K562 (cell line): ENCODE data around the gene TMEM167B. TPM values are rescaled to one million over a fixed set of nuclear protein-coding genes. Genes with fewer than 3 reads are reported as not detected.
A peak's percentile ranks its signal among the peaks of the same experiment; 100 is the strongest.

Source experiments
- ARHGAP35 ChIP-seq: fragments of 450-650 bp; IDR thresholded peaks from 2 replicates; pipeline ENCODE4 v1.6.1; 2018; ENCODE audit not compliant: partially characterized antibody
- CREM ChIP-seq: IDR thresholded peaks from 2 replicates; pipeline ENCODE4 v1.6.1; 2014; ENCODE audit warnings: antibody characterized with exemption, low read depth
- ESRRB ChIP-seq: fragments of 250-450 bp; sonication (Bioruptor Pico); IDR thresholded peaks from 2 replicates; pipeline ENCODE4 v1.5.0; 2020; ENCODE audit warnings: mild to moderate bottlenecking, moderate library complexity, borderline replicate concordance
- ETV1 ChIP-seq: fragments of 450-650 bp; conservative IDR thresholded peaks from 2 replicates; pipeline ENCODE4 v1.6.1; 2016; ENCODE audit warnings: missing genetic modification characterization, control low read depth, low read depth, missing compliant biosample characterization
- HDAC3 ChIP-seq: fragments of 450-650 bp; IDR thresholded peaks from 2 replicates; pipeline ENCODE4 v1.6.1; 2018; ENCODE audit warnings: borderline replicate concordance, mild to moderate bottlenecking, moderate library complexity; ENCODE audit not compliant: partially characterized antibody
- HLTF ChIP-seq: fragments of 450-650 bp; IDR thresholded peaks from 2 replicates; pipeline ENCODE4 v1.6.1; 2016
- JUND ChIP-seq, 2 experiments: IDR thresholded peaks; 2 replicates in 1 of 2; 3 replicates in 1 of 2; pipeline ENCODE4 v1.6.1; 2011; ENCODE audit warnings: borderline replicate concordance in 2 of 2, low read depth in 2 of 2, low read length in 2 of 2, improper control_type of control experiment in 1 of 2, missing biosample characterization in 1 of 2, missing genetic modification characterization in 1 of 2, missing genetic modification reagents in 1 of 2
- KDM1A ChIP-seq, 2 experiments: fragments of 450-650 bp; IDR thresholded peaks; 2 replicates each; pipeline ENCODE4 v1.6.1; 2016; ENCODE audit warnings: mild to moderate bottlenecking in 2 of 2
- KLF6 ChIP-seq: fragments of 250-450 bp; sonication (Bioruptor Pico); IDR thresholded peaks from 2 replicates; pipeline ENCODE4 v1.4.0; 2020; ENCODE audit warnings: mild to moderate bottlenecking, moderate library complexity, borderline replicate concordance
- MCM3 ChIP-seq: fragments of 450-650 bp; IDR thresholded peaks from 2 replicates; pipeline ENCODE4 v1.6.1; 2016
- MEIS2 ChIP-seq: fragments of 450-650 bp; IDR thresholded peaks from 2 replicates; pipeline ENCODE4 v1.6.1; 2014; ENCODE audit warnings: mild to moderate bottlenecking; ENCODE audit not compliant: partially characterized antibody
- MNT ChIP-seq, 2 experiments: fragments of 450-650 bp; conservative IDR thresholded peaks; 2 replicates each; pipeline ENCODE4 v1.6.1; 2017; ENCODE audit warnings: mild to moderate bottlenecking in 2 of 2, moderate library complexity in 2 of 2
- MTA3 ChIP-seq: fragments of 450-650 bp; formaldehyde crosslinking; IDR thresholded peaks from 2 replicates; pipeline ENCODE4 v1.6.1; 2017; ENCODE audit warnings: mild to moderate bottlenecking, borderline replicate concordance
- NFYB ChIP-seq: IDR thresholded peaks from 2 replicates; pipeline ENCODE4 v1.6.1; 2011; ENCODE audit warnings: mild to moderate bottlenecking, moderate library complexity; ENCODE audit not compliant: insufficient read length; ENCODE audit errors: extremely low read depth
- PHF8 ChIP-seq: fragments of 200-600 bp; sonication (generic); IDR thresholded peaks from 2 replicates; pipeline ENCODE4 v1.6.1; 2012; ENCODE audit warnings: mixed run types, mild to moderate bottlenecking, inconsistent platforms, low read length, moderate library complexity, borderline replicate concordance
- POU5F1 ChIP-seq: fragments of 150-350 bp; IDR thresholded peaks from 2 replicates; pipeline ENCODE4 v1.6.1; 2014; ENCODE audit warnings: borderline replicate concordance, low read length, low read depth, mild to moderate bottlenecking; ENCODE audit not compliant: partially characterized antibody
- RAD21 ChIP-seq, 2 experiments: fragments of 250-450 bp in 1 of 2; fragments of 450-650 bp in 1 of 2; sonication (Bioruptor Pico) in 1 of 2; formaldehyde crosslinking in 1 of 2; IDR thresholded peaks in 1 of 2; conservative IDR thresholded peaks in 1 of 2; 2 replicates each; pipeline versions ENCODE4 v1.4.0 to v1.8.0; 2020 to 2022; ENCODE audit warnings: mild to moderate bottlenecking in 2 of 2, moderate library complexity in 1 of 2
- RCOR1 ChIP-seq, 2 experiments: IDR thresholded peaks; 2 replicates each; pipeline ENCODE4 v1.6.1; 2012; ENCODE audit warnings: low read depth in 2 of 2, low read length in 2 of 2, borderline replicate concordance in 1 of 2, improper control_type of control experiment in 1 of 2
- SLC30A9 ChIP-seq: fragments of 250-450 bp; sonication (Bioruptor Pico); IDR thresholded peaks from 2 replicates; pipeline ENCODE4 v1.8.0; 2022; ENCODE audit warnings: mild to moderate bottlenecking, moderate library complexity
- TAL1 ChIP-seq: fragments of 450-650 bp; IDR thresholded peaks from 2 replicates; pipeline ENCODE4 v1.6.1; 2016; ENCODE audit warnings: mild to moderate bottlenecking
- TBP ChIP-seq: optimal IDR thresholded peaks from 2 replicates; pipeline ENCODE3; 2011; ENCODE audit warnings: low read depth, low read length, improper control_type of control experiment
- TRIM24 ChIP-seq, 2 experiments: fragments of 450-650 bp; IDR thresholded peaks; 2 replicates each; pipeline ENCODE4 v1.6.1; 2016
- ZNF77 ChIP-seq: fragments of 250-450 bp; sonication (Bioruptor Pico); IDR thresholded peaks from 2 replicates; pipeline ENCODE4 v1.5.0; 2020
- polyA plus RNA-seq, 8 experiments: library from polyadenylated mRNA; depleted of rRNA in 4 of 8; stranded (reverse) in 5 of 8; unstranded in 3 of 8; fragments of >200 nt; fragmentation: Nextera tagmentation in 2 of 8; fragmentation: Illumina TruSeq in 1 of 8; extraction: Ambion mirVana in 2 of 8; extraction: Trizol in 1 of 8; gene quantifications; 2 replicates each; pipeline versions ENCODE4 v1.2.1 to v1.2.3, GENCODE V29; 2011 to 2014; ENCODE audit warnings: inconsistent platforms in 1 of 8, missing spikeins in 1 of 8
- total RNA-seq, 7 experiments: library from RNA; depleted of rRNA in 6 of 7; stranded (reverse); fragments of >200 nt in 6 of 7; fragmentation: Illumina TruSeq in 2 of 7; extraction: Trizol in 2 of 7; gene quantifications; 2 replicates each; pipeline versions ENCODE4 v1.2.1 to v1.2.3, GENCODE V29; 2011 to 2021; ENCODE audit warnings: low replicate concordance in 1 of 7
- TF ChIP-seq, protein P1 (sequence below): fragments of 450-650 bp; IDR thresholded peaks from one replicate; pipeline ENCODE4 v1.6.1; 2018; ENCODE audit warnings: mild to moderate bottlenecking, moderate library complexity; ENCODE audit not compliant: partially characterized antibody
- TF ChIP-seq, protein P2 (sequence below): fragments of 450-650 bp; formaldehyde crosslinking; IDR thresholded peaks from 2 replicates; pipeline ENCODE4 v1.4.0; 2022; ENCODE audit warnings: missing genetic modification characterization

TMEM167B gene
- total and polyA plus RNA-seq, 9 of the 15 experiments (the other 6 are each of a cell fraction or from before 2014, with no cell fraction given): 17.2 to 36.4 (median 32.2) TPM

DNA sequence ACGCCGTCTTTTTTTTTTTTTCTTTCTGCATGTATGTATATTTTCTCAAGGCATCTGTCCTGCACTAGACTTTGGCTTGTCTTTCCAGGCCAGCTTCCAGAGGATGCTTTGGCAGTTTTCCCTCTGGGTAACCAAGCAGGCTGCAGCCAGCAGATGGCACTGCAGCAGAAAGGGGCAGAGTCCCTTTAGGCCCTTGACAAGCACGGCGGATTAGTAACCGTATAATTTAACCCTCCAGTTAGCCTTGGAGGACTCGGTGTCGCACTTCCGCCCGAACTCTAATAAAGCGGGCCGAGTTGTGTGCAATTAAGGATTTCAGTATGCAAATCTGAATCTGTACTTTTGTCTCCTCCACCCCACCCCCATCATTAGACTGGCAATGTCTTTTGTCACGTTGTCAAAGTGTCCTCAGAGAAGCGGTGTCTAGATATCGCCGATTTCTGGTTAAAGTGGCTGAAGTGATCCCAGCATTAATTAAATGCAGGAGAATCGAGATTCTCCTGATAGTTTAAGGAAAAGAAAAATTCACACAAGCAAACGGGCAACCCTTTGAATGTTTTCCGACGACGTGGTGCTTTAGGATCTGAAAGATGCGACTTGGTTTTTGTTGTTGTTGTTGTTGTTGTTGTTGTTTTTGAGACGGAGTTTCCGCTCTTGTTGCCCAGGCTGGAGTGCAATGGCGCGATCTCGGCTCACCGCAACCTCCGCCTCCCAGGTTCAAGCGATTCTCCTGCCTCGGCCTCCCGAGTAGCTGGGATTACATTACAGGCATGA lies 1.1 kb upstream of the TMEM167B start (continued):
- TF ChIP-seq, protein P1, sequence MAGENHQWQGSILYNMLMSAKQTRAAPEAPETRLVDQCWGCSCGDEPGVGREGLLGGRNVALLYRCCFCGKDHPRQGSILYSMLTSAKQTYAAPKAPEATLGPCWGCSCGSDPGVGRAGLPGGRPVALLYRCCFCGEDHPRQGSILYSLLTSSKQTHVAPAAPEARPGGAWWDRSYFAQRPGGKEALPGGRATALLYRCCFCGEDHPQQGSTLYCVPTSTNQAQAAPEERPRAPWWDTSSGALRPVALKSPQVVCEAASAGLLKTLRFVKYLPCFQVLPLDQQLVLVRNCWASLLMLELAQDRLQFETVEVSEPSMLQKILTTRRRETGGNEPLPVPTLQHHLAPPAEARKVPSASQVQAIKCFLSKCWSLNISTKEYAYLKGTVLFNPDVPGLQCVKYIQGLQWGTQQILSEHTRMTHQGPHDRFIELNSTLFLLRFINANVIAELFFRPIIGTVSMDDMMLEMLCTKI: no peak
- TF ChIP-seq KLF6 (CRISPR knock-in tag) (no peak), RAD21 (CRISPR knock-in tag; conservative IDR thresholded peaks at IDR 0.05 in 1 of 2, IDR thresholded peaks at IDR 0.05 in 1 of 2) (peak; percentile 68 to 77), TAL1 (no peak), CREM (peak; percentile 70), RCOR1 (IDR thresholded peaks at IDR 0.05; ENCODE audit: borderline replicate concordance in 1 of 2, low read depth in 2 of 2, low read length in 2 of 2) (peak; percentile 46 to 91; a peak in 3 of 4 replicates), HLTF (peak; percentile 26; the same call in 1 of the 2 replicates), ETV1 (tag) (peak; percentile 57), ESRRB (CRISPR knock-in tag) (no peak), MCM3 (no peak), SLC30A9 (CRISPR knock-in tag) (no peak), NFYB (no peak), POU5F1 (no peak), PHF8 (no peak), TBP (peak; percentile 60), ZNF77 (CRISPR knock-in tag) (no peak), HDAC3 (peak; percentile 10), MNT (conservative IDR thresholded peaks at IDR 0.05) (peak; percentile 26 to 60; a peak in 2 of 4 replicates), KDM1A (IDR thresholded peaks at IDR 0.05) (peak; percentile 42 to 62; a peak in 2 of 4 replicates), MEIS2 (peak; percentile 52), MTA3 (peak; percentile 91), TRIM24 (IDR thresholded peaks at IDR 0.05) (0 out of 4 replicates have a peak, but pooled peaks of 1 of the 2 experiments have one; percentile 38), JUND (IDR thresholded peaks at IDR 0.05; ENCODE audit: borderline replicate concordance, low read depth, low read length) (peak; percentile 66; the same call in 1 of the 2 replicates), JUND (tag; IDR thresholded peaks at IDR 0.05; ENCODE audit: borderline replicate concordance, low read depth, low read length) (peak; percentile 67; the same call in 2 of the 3 replicates), ARHGAP35 (no peak)
- TF ChIP-seq, protein P2, sequence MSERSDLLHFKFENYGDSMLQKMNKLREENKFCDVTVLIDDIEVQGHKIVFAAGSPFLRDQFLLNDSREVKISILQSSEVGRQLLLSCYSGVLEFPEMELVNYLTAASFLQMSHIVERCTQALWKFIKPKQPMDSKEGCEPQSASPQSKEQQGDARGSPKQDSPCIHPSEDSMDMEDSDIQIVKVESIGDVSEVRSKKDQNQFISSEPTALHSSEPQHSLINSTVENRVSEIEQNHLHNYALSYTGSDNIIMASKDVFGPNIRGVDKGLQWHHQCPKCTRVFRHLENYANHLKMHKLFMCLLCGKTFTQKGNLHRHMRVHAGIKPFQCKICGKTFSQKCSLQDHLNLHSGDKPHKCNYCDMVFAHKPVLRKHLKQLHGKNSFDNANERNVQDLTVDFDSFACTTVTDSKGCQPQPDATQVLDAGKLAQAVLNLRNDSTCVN (CRISPR knock-in tag): peak; percentile 4; the same call in 1 of the 2 replicates
